GM18909 (cell line): ENCODE results near the gene ALPG.
"Not testable (repeated sequence)": the region's sequence is repeated elsewhere in the genome, so short reads cannot be mapped to it uniquely, and the experiment has no call there.

Source experiments
- ATAC-seq: cut with Tn5 transposase; IDR thresholded peaks from one replicate; pipeline ENCODE4 v1.9.1; 2021; ENCODE audit warnings: mild to moderate bottlenecking; ENCODE audit not compliant: unreplicated experiment, poor library complexity

ALPG gene

GRCh38 chr2:232417489-232417888 is 10.8 kb downstream of the ALPG start:
- ATAC-seq: no peak

GRCh38 chr2:232418056-232418455 is 11.4 kb downstream of the ALPG start:
- no peak for ATAC-seq

- ATAC-seq: no peak
Observed at GRCh38 chr2:232418466-232419244, 12.0 kb downstream of the ALPG start.

GRCh38 chr2:232419245-232420072 is 12.8 kb downstream of the ALPG start:
- no peak for ATAC-seq

GRCh38 chr2:232420073-232420454 is 13.4 kb downstream of the ALPG start:
- no peak for ATAC-seq

- ATAC-seq: no peak
Observed at GRCh38 chr2:232420463-232421188, 14.0 kb downstream of the ALPG start.

GRCh38 chr2:232421189-232421785 is 14.6 kb downstream of the ALPG start:
- no peak for ATAC-seq

GRCh38 chr2:232422051-232422450 is 15.4 kb downstream of the ALPG start:
- no peak for ATAC-seq

- ATAC-seq: not testable (repeated sequence)
Observed at GRCh38 chr2:232422996-232423395, 16.4 kb downstream of the ALPG start.

GRCh38 chr2:232423407-232423806 is 16.8 kb downstream of the ALPG start:
- not testable (repeated sequence) for ATAC-seq

GRCh38 chr2:232431705-232432590 is 25.3 kb downstream of the ALPG start:
- no peak for ATAC-seq

GRCh38 chr2:232432598-232433184 is 26.0 kb downstream of the ALPG start:
- no peak for ATAC-seq

GRCh38 chr2:232433622-232434021 is 27.0 kb downstream of the ALPG start:
- ATAC-seq: not testable (repeated sequence)

GRCh38 chr2:232434091-232434490 is 27.4 kb downstream of the ALPG start:
- ATAC-seq: no peak

- ATAC-seq: no peak
Observed at GRCh38 chr2:232434563-232435374, 28.1 kb downstream of the ALPG start.

GRCh38 chr2:232435375-232435648 is 28.7 kb downstream of the ALPG start:
- no peak for ATAC-seq

- ATAC-seq: no peak
Observed at GRCh38 chr2:232435805-232436204, 29.2 kb downstream of the ALPG start.

- ATAC-seq: no peak
Observed at GRCh38 chr2:232436381-232437194, 29.9 kb downstream of the ALPG start.
